Astrocyte of the cerebellum (primary cell): Measurements from ENCODE around the gene C5orf24.

Experiments
- DNase-seq: peaks from one replicate; pipeline ENCODE4 v3.0.0-alpha.2; 2011; ENCODE audit warnings: low read depth
- H3K4me3 ChIP-seq: 2 replicates; pipeline ENCODE4 v1.5.1; 2011; ENCODE audit warnings: mild to moderate bottlenecking, low read depth, low read length, moderate library complexity
- CTCF ChIP-seq: IDR thresholded peaks from 2 replicates; pipeline ENCODE4 v1.5.1; 2012; ENCODE audit warnings: low read length, low read depth, moderate library complexity, mild to moderate bottlenecking; ENCODE audit errors: missing control alignments
- in situ Hi-C: cut with HindIII; loops from 2 replicates; pipeline ENCODE4 v1.10.0; 2017; ENCODE audit warnings: low sequenced_read_pairs

C5orf24 gene

GRCh38 chr5:134889335-134889734 is 43.6 kb downstream of the C5orf24 start:
- no peak for DNase-seq
- in situ Hi-C loops, result no loop called here
- no peak for TF ChIP-seq CTCF
- no peak overlapping the region for H3K4me3 ChIP-seq

GRCh38 chr5:134891473-134891872 is 45.7 kb downstream of the C5orf24 start:
- no peak overlapping the region for H3K4me3 ChIP-seq
- no peak for DNase-seq
- no peak for TF ChIP-seq CTCF
- in situ Hi-C loops, result no loop called here

DNA sequence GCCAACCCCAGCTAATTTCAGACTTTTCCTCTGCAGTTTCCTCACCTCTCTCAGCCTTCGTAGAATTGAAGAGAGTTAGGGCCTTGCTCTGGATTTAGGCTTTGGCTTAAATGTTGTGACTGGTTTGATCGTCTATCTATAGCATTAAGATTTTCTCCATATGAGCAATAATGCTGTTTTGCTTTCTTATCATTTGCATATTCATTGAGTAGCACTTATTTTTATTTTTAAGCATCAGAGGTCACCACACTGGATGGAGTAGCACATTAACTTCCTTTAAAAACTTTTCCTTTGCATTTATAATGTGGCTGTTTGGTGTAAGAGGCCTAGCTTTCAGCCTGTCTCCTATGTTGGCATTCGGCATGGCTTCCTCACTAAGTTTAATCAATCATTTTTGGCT is 46.5 kb downstream of the C5orf24 start:
- in situ Hi-C loops, result no loop called here
- DNase-seq, result no peak
- H3K4me3 ChIP-seq, result no peak overlapping the region
- TF ChIP-seq CTCF, result no peak

DNA sequence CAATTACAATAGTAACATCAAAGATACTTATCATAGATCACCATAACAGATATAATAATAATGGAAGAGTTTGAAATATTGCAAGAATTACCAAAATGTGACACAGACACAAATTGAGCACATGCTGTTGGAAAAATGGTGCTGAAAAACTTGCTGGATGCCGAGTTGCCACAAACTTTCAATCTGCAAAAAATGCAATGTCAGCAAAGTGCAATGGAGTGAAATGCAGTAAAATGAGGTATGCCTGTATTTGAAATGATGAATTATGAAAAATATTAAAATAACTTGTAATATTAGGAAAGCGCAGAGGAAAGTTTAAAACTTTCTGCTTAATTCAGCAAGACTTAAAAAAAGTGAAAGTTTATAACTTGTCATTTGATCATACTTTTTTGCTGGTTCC is 47.2 kb downstream of the C5orf24 start:
- H3K4me3 ChIP-seq, result no peak overlapping the region
- DNase-seq, result no peak
- in situ Hi-C loops, result no loop called here
- TF ChIP-seq CTCF, result no peak

GRCh38 chr5:134893748-134894505 is 48.2 kb downstream of the C5orf24 start:
- in situ Hi-C loops, result no loop called here

GRCh38 chr5:134902071-134902801 is 56.5 kb downstream of the C5orf24 start:
- TF ChIP-seq CTCF, result no peak
- no peak for DNase-seq
- H3K4me3 ChIP-seq, result no peak overlapping the region
- in situ Hi-C loops, result no loop called here

More at GRCh38 chr5:134893748-134894505, 48.2 kb downstream of the C5orf24 start:
- TF ChIP-seq CTCF, result no peak
- DNase-seq, result no peak
- no peak overlapping the region for H3K4me3 ChIP-seq
